Trophoblast cell (in vitro differentiated cells and primary cell): ENCODE data around the gene HNMT.

Experiments
- DNase-seq, 2 donors: peaks; one replicate each; pipeline ENCODE4 v3.0.0-alpha.2; 2016
- H2AFZ ChIP-seq: 2 replicates; pipeline ENCODE4 v1.6.1; 2013; ENCODE audit warnings: low read length, moderate library complexity, mild to moderate bottlenecking; ENCODE audit not compliant: insufficient read depth, poor library complexity
- H2AK5ac ChIP-seq: 2 replicates; pipeline ENCODE4 v1.6.1; 2013; ENCODE audit warnings: mild to moderate bottlenecking, low read length
- H2BK120ac ChIP-seq: 2 replicates; pipeline ENCODE4 v1.6.1; 2013; ENCODE audit warnings: low read length, mild to moderate bottlenecking, moderate library complexity; ENCODE audit not compliant: insufficient read depth, poor library complexity
- H2BK12ac ChIP-seq: 2 replicates; pipeline ENCODE4 v1.6.1; 2013; ENCODE audit warnings: mild to moderate bottlenecking, low read length, moderate library complexity
- H2BK5ac ChIP-seq: 2 replicates; pipeline ENCODE4 v1.6.1; 2013; ENCODE audit warnings: low read length, low read depth, moderate library complexity, mild to moderate bottlenecking; ENCODE audit not compliant: poor library complexity
- H3K14ac ChIP-seq: 2 replicates; pipeline ENCODE4 v1.6.1; 2013; ENCODE audit warnings: mild to moderate bottlenecking, low read length
- H3K18ac ChIP-seq: 2 replicates; pipeline ENCODE4 v1.6.1; 2013; ENCODE audit warnings: mild to moderate bottlenecking, low read length
- H3K23ac ChIP-seq: 2 replicates; pipeline ENCODE4 v1.6.1; 2013; ENCODE audit warnings: low read length
- H3K27ac ChIP-seq: 2 replicates; pipeline ENCODE4 v1.5.1; 2013; ENCODE audit warnings: low read depth, mild to moderate bottlenecking, inconsistent platforms, low read length, moderate library complexity
- H3K27me3 ChIP-seq: 2 replicates; pipeline ENCODE4 v1.6.1; 2013; ENCODE audit warnings: inconsistent platforms, mild to moderate bottlenecking, low read length, moderate library complexity; ENCODE audit not compliant: insufficient read depth
- H3K36me3 ChIP-seq, 2 experiments: 1 replicate in 1 of 2; 2 replicates in 1 of 2; pipeline ENCODE4 v1.6.1; 2013; ENCODE audit warnings: low read length in 2 of 2, mild to moderate bottlenecking in 2 of 2, moderate library complexity in 1 of 2; ENCODE audit not compliant: insufficient read depth in 2 of 2, control insufficient read depth in 1 of 2
- H3K4ac ChIP-seq: 2 replicates; pipeline ENCODE4 v1.6.1; 2013; ENCODE audit warnings: low read depth, mild to moderate bottlenecking, low read length, moderate library complexity
- H3K4me1 ChIP-seq, 2 experiments: 1 replicate in 1 of 2; 2 replicates in 1 of 2; pipeline ENCODE4 v1.6.1; 2013; ENCODE audit warnings: low read length in 2 of 2, mild to moderate bottlenecking in 2 of 2, moderate library complexity in 1 of 2; ENCODE audit not compliant: insufficient read depth in 2 of 2, control insufficient read depth in 1 of 2
- H3K4me2 ChIP-seq: 2 replicates; pipeline ENCODE4 v1.6.1; 2013; ENCODE audit warnings: inconsistent platforms, mild to moderate bottlenecking, low read length, moderate library complexity
- H3K4me3 ChIP-seq: 2 replicates; pipeline ENCODE4 v1.5.1; 2013; ENCODE audit warnings: mild to moderate bottlenecking, low read depth, low read length, inconsistent platforms
- H3K79me1 ChIP-seq: one replicate; pipeline ENCODE4 v1.6.1; 2013; ENCODE audit warnings: low read length
- H3K79me2 ChIP-seq: 2 replicates; pipeline ENCODE4 v1.6.1; 2013; ENCODE audit warnings: low read length, mild to moderate bottlenecking; ENCODE audit not compliant: control insufficient read depth, insufficient read depth, poor library complexity
- H3K9ac ChIP-seq: 2 replicates; pipeline ENCODE4 v1.6.1; 2013; ENCODE audit warnings: mild to moderate bottlenecking, low read length
- H3K9me3 ChIP-seq: 2 replicates; pipeline ENCODE4 v1.6.1; 2013; ENCODE audit warnings: low read depth, mild to moderate bottlenecking, control low read depth, inconsistent platforms, low read length; ENCODE audit not compliant: insufficient read depth
- H4K12ac ChIP-seq: 2 replicates; pipeline ENCODE4 v1.6.1; 2013; ENCODE audit warnings: low read depth, mild to moderate bottlenecking, low read length, moderate library complexity
- H4K8ac ChIP-seq: 2 replicates; pipeline ENCODE4 v1.6.1; 2013; ENCODE audit warnings: low read depth, mild to moderate bottlenecking, low read length, moderate library complexity
- H4K91ac ChIP-seq: one replicate; pipeline ENCODE4 v1.6.1; 2013; ENCODE audit warnings: low read depth, mild to moderate bottlenecking, low read length, moderate library complexity
- WGBS: extraction: QIAGEN DNeasy Blood & Tissue Kit; methylation state at CpG from one replicate; pipeline ENCODE4 v1.1.7; 2013; ENCODE audit warnings: missing lambda C conversion rate; ENCODE audit not compliant: insufficient read length, insufficient coverage; ENCODE audit errors: extremely low coverage; 5-methylcytosine and 5-hydroxymethylcytosine counted together

Gene HNMT

GRCh38 chr2:137938204-137938603 lies 26.1 kb upstream of the HNMT start:
- Histone ChIP-seq H3K79me2 (no peaks in the 10 kb centered on the region), H2BK5ac (no peak overlapping the region), H3K27me3 (no peaks in the 10 kb centered on the region), H3K14ac (no peak overlapping the region), H4K8ac (no peak overlapping the region), H2AFZ (no peak overlapping the region), H2AK5ac (no peak overlapping the region), H3K4me2 (no peak overlapping the region), H3K79me1 (peaks cover 33% of the 10 kb centered on the region), H4K91ac (no peak overlapping the region), H3K9ac (no peak overlapping the region), H3K4ac (no peak overlapping the region), H3K4me1 (peaks cover 0 to 2% of the 10 kb centered on the region in 2 experiments), H3K9me3 (no peaks in the 10 kb centered on the region), H3K27ac (no peak overlapping the region), H2BK120ac (no peak overlapping the region), H3K36me3 (no peaks in the 10 kb centered on the region), H4K12ac (no peak overlapping the region), H3K4me3 (no peak overlapping the region), H3K18ac (no peak overlapping the region), H2BK12ac (no peak overlapping the region), H3K23ac (no peak overlapping the region)
- DNase-seq = no peak
- no CpG with 5 or more reads among the region's 4 CpGs for WGBS

- DNase-seq = no peak
- Histone ChIP-seq H3K79me2 (no peaks in the 10 kb centered on the region), H3K23ac (no peak overlapping the region), H3K27me3 (no peaks in the 10 kb centered on the region), H3K14ac (no peak overlapping the region), H4K8ac (no peak overlapping the region), H3K4me2 (no peak overlapping the region), H2BK5ac (no peak overlapping the region), H3K4me1 (peaks cover 2 to 3% of the 10 kb centered on the region in 2 experiments), H3K36me3 (no peaks in the 10 kb centered on the region), H4K91ac (no peak overlapping the region), H3K27ac (no peak overlapping the region), H2BK12ac (no peak overlapping the region), H4K12ac (no peak overlapping the region), H3K9ac (no peak overlapping the region), H3K79me1 (peaks cover 32% of the 10 kb centered on the region), H3K9me3 (no peaks in the 10 kb centered on the region), H3K4me3 (no peak overlapping the region), H2BK120ac (no peak overlapping the region), H3K18ac (no peak overlapping the region), H2AFZ (no peak overlapping the region), H3K4ac (no peak overlapping the region), H2AK5ac (no peak overlapping the region)
- WGBS = no CpG with 5 or more reads among the region's 1 CpG
These were observed 25.2 kb upstream of the HNMT start for GRCh38 chr2:137939026-137939425.

- H4K12ac ChIP-seq = no peak overlapping the region
- no CpG with 5 or more reads among the region's 4 CpGs for WGBS
These were observed 24.1 kb upstream of the HNMT start for GRCh38 chr2:137940154-137940553.

GRCh38 chr2:137942037-137942832 lies 22.0 kb upstream of the HNMT start:
- no CpG with 5 or more reads among the region's 3 CpGs for WGBS
- no peak overlapping the region for H3K23ac ChIP-seq
- no peaks in the 10 kb centered on the region for H3K9me3 ChIP-seq
- no peaks in the 10 kb centered on the region for H3K36me3 ChIP-seq
- H4K91ac ChIP-seq = no peak overlapping the region
- peaks cover 7% of the 10 kb centered on the region in 2 experiments for H3K4me1 ChIP-seq
- no peak overlapping the region for H3K4me3 ChIP-seq
- H3K79me1 ChIP-seq = peaks cover 53% of the 10 kb centered on the region
- H2BK5ac ChIP-seq = peak overlapping the region; percentile 46
- H2AK5ac ChIP-seq = no peak overlapping the region
- no peak overlapping the region for H2AFZ ChIP-seq
- H3K9ac ChIP-seq = no peak overlapping the region
- no peak overlapping the region for H3K4me2 ChIP-seq
- no peak overlapping the region for H2BK12ac ChIP-seq
- H3K4ac ChIP-seq = no peak overlapping the region
- H4K8ac ChIP-seq = no peak overlapping the region
- no peak for DNase-seq
- H3K18ac ChIP-seq = no peak overlapping the region
- H4K12ac ChIP-seq = no peak overlapping the region
- H3K79me2 ChIP-seq = no peaks in the 10 kb centered on the region
- H3K14ac ChIP-seq = no peak overlapping the region
- peak overlapping the region; percentile 93 for H3K27ac ChIP-seq
- peak overlapping the region; percentile 58 for H2BK120ac ChIP-seq
- no peaks in the 10 kb centered on the region for H3K27me3 ChIP-seq

More at GRCh38 chr2:137940154-137940553, 24.1 kb upstream of the HNMT start:
- Histone ChIP-seq H3K4me2 (no peak overlapping the region), H2BK5ac (peak overlapping the region; percentile 60), H3K9me3 (no peaks in the 10 kb centered on the region), H3K4me3 (no peak overlapping the region), H2BK12ac (peak overlapping the region; percentile 80), H2AFZ (no peak overlapping the region), H3K79me2 (no peaks in the 10 kb centered on the region), H3K18ac (peak overlapping the region; percentile 54), H3K27ac (no peak overlapping the region), H3K27me3 (no peaks in the 10 kb centered on the region), H2AK5ac (no peak overlapping the region), H4K91ac (peak overlapping the region; percentile 95), H4K8ac (peak overlapping the region; percentile 68), H3K4me1 (peaks cover 4% of the 10 kb centered on the region in 2 experiments), H2BK120ac (peak overlapping the region; percentile 89), H3K79me1 (peaks cover 43% of the 10 kb centered on the region), H3K23ac (no peak overlapping the region), H3K9ac (no peak overlapping the region), H3K4ac (peak overlapping the region; percentile 3), H3K14ac (peak overlapping the region; percentile 11), H3K36me3 (no peaks in the 10 kb centered on the region)
- DNase-seq = no peak
